HEK293T (cell line): ENCODE data around the gene HDAC9.

Experiments
- ARNT ChIP-seq: fragments of 450-650 bp; IDR thresholded peaks from 2 replicates; pipeline ENCODE4 v1.6.1; 2017; ENCODE audit warnings: mild to moderate bottlenecking
- BHLHE40 ChIP-seq: fragments of 450-650 bp; IDR thresholded peaks from 2 replicates; pipeline ENCODE4 v1.6.1; 2016; ENCODE audit warnings: mild to moderate bottlenecking, moderate library complexity, borderline replicate concordance
- CTBP1 ChIP-seq: fragments of 450-650 bp; IDR thresholded peaks from 2 replicates; pipeline ENCODE4 v1.6.1; 2016; ENCODE audit warnings: borderline replicate concordance
- ELF4 ChIP-seq: fragments of 450-650 bp; IDR thresholded peaks from 2 replicates; pipeline ENCODE4 v1.6.1; 2017; ENCODE audit warnings: antibody characterized with exemption
- FOXA1 ChIP-seq: fragments of 450-650 bp; IDR thresholded peaks from 2 replicates; pipeline ENCODE4 v1.6.1; 2016; ENCODE audit warnings: mild to moderate bottlenecking
- FOXK2 ChIP-seq: fragments of 450-650 bp; IDR thresholded peaks from 2 replicates; pipeline ENCODE4 v1.6.1; 2016; ENCODE audit warnings: mild to moderate bottlenecking
- HDGF ChIP-seq: fragments of 450-650 bp; IDR thresholded peaks from 2 replicates; pipeline ENCODE4 v1.6.1; 2017; ENCODE audit warnings: antibody characterized with exemption, borderline replicate concordance
- NFRKB ChIP-seq: fragments of 450-650 bp; IDR thresholded peaks from 2 replicates; pipeline ENCODE4 v1.6.1; 2016; ENCODE audit warnings: mild to moderate bottlenecking, moderate library complexity
- PKNOX1 ChIP-seq: fragments of 450-650 bp; IDR thresholded peaks from 2 replicates; pipeline ENCODE4 v1.6.1; 2016
- SP1 ChIP-seq: fragments of 450-650 bp; IDR thresholded peaks from 2 replicates; pipeline ENCODE4 v1.6.1; 2017
- SUZ12 ChIP-seq: fragments of 450-650 bp; IDR thresholded peaks from 2 replicates; pipeline ENCODE4 v1.6.1; 2016; ENCODE audit warnings: mild to moderate bottlenecking
- ZNF384 ChIP-seq: fragments of 450-650 bp; IDR thresholded peaks from 2 replicates; pipeline ENCODE4 v1.6.1; 2016

DNA sequence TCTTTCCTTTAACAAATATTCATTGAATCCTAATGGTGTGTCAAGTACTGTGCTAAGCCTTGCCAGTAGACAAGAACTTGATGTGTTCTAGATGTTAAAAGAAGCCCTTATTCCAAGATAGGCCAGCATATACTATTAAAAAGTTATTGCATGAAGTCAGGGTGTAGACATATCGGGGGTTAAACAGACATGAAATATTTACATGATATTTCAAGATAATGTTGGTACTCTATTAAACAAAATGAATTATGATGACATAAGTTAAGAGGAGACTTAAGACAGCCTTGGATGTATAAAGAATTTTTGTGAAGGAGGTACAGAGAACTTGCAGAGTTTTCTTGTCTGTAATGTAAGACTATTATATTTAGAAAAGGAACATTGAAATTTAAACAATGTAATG, 44.8 kb downstream of the HDAC9 start:
- TF ChIP-seq SUZ12 (no peak), BHLHE40 (no peak), FOXK2 (no peak), PKNOX1 (no peak), NFRKB (no peak), CTBP1 (no peak), FOXA1 (no peak), HDGF (no peak), SP1 (no peak), ZNF384 (no peak), ARNT (no peak), ELF4 (no peak)
